Measurements from ENCODE around the gene MACROD1.

GRCh38 chr11:64140082-64140481 is 25.8 kb downstream of the MACROD1 start:
- TF ChIP-seq, protein P1, sequence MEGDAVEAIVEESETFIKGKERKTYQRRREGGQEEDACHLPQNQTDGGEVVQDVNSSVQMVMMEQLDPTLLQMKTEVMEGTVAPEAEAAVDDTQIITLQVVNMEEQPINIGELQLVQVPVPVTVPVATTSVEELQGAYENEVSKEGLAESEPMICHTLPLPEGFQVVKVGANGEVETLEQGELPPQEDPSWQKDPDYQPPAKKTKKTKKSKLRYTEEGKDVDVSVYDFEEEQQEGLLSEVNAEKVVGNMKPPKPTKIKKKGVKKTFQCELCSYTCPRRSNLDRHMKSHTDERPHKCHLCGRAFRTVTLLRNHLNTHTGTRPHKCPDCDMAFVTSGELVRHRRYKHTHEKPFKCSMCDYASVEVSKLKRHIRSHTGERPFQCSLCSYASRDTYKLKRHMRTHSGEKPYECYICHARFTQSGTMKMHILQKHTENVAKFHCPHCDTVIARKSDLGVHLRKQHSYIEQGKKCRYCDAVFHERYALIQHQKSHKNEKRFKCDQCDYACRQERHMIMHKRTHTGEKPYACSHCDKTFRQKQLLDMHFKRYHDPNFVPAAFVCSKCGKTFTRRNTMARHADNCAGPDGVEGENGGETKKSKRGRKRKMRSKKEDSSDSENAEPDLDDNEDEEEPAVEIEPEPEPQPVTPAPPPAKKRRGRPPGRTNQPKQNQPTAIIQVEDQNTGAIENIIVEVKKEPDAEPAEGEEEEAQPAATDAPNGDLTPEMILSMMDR (IDR thresholded peaks at IDR 0.05): no peak
- TF ChIP-seq POLR2A (IDR thresholded peaks at IDR 0.05): no peak

All from adrenal gland (tissue), 5 donors.